Measurements from ENCODE around the gene TNRC6C.
"Not testable (repeated sequence)": the region's sequence is repeated elsewhere in the genome, so short reads cannot be mapped to it uniquely, and the experiment has no call there.

Gene TNRC6C

GRCh38 chr17:78111727-78112517 lies 153.4 kb downstream of the TNRC6C start:
- DNase-seq (ENCODE audit: low spot score): peak; percentile 49

DNA sequence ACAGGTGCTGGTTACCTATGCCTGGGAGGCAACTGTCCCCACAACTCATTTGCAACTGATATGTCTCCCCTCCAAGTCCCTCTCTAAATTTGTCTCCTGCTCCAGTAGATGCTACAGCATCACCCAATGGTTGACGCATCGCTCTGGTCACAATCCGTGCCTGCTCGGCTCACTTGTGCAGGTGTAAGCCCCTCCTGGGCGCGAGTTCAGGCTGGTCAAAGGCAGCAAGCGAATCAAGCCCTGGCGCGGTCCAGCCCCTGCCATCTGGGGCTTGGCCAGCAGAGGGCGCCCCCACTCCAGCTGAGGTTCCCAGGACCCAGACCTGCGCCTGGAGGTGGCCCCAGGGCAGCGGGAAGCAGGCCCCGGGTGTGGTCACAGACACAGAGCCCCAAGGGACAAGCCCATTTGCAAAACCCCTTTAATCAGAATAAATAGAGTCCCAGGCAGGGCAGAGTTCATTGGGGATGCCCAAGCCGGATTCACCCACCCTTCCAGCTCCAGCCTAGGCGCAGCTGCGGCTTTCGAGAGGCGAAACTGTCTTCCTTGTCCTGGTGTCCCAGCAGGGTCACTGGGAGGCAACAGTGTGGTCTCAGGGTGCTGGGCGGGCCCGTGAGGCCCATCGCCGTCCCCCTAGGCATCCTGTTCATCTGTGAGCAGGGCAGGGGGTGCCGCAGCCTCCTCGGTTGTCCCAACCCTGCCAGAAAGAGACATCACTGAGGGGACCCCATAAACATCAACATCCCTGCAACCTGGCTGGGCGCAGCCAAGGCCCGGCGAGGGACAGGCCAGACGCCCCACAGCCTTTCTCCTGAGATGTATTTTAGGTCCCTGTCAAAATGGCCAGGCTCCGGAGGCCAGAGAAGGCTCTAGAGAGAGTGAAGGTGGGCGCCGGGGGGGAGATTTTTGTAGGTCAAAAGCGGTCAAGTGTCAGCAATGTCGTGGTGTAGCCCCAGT lies 154.3 kb downstream of the TNRC6C start:
- peak; percentile 97 for DNase-seq (ENCODE audit: low spot score)

GRCh38 chr17:78113804-78114785 lies 155.6 kb downstream of the TNRC6C start:
- peak; percentile 21 for DNase-seq (ENCODE audit: low spot score)

DNA sequence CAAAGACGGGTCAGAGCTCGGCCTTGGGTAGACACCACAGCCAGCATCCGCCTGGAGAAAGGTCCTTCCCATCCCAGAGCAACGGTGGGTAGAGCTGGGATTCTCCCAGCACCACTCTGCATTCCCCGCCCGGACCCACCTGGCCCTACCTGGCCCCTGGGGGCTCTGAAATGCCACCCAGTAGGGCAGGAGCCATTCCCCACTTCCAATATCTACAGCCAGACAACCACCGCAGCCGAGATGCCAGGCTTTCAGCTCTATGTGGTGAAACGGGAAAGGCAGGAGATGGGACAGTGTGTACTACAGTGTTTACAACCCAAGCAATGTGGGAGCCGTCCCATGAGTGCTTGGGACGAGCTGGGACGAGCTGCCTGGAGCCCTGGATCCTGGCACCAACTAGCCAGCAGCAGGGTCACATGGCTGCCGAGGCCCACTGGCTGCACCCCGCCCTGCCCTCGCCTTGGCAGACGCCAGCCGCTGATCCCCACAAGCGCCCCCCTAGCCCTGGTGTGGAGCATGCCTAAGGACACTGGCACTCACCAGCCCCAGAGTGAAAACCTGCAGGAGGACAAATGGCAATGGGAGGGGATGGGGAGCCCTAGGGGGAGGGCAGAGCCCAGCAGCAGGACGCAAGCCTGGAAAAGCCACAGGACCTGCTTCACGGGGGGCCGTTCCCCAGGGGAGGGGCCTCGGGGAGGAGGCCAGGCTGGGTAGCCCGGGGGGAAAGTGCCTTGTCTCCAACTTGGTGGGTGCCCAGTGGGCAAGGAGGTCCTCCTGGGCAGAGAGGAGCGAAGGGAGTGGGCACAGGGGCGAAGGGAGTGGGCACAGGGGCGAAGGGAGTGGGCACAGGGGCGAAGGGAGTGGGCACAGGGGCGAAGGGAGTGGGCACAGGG lies 156.6 kb downstream of the TNRC6C start:
- DNase-seq (ENCODE audit: low spot score): no peak

GRCh38 chr17:78115803-78116202 lies 157.3 kb downstream of the TNRC6C start:
- not testable (repeated sequence) for DNase-seq (ENCODE audit: low spot score)

DNA sequence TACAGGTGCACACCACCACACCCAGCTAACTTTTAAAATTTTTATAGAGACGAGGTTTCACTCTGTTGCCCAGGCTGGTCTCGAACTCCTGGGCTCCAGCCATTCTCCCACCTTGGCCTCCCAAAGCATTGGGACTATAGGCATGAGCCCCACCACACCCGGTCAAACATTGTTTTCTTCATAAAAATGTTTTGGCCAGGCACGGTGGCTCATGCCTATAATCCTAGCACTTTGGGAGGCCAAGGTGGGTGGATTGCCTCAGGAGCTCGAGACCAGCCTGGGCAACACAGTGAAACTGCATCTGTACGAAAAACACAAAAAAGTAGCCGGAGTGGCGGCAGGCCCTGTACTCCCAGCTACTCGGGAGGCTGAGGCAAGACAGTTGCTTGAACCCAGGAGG lies 157.9 kb downstream of the TNRC6C start:
- no peak for DNase-seq (ENCODE audit: low spot score)

GRCh38 chr17:78117027-78117981 lies 158.8 kb downstream of the TNRC6C start:
- peak; percentile 75 for DNase-seq (ENCODE audit: low spot score)

GRCh38 chr17:78118801-78119241 lies 160.3 kb downstream of the TNRC6C start:
- no peak for DNase-seq (ENCODE audit: low spot score)

- DNase-seq (ENCODE audit: low spot score): no peak
Measured at GRCh38 chr17:78120537-78120936, 162.0 kb downstream of the TNRC6C start.

DNA sequence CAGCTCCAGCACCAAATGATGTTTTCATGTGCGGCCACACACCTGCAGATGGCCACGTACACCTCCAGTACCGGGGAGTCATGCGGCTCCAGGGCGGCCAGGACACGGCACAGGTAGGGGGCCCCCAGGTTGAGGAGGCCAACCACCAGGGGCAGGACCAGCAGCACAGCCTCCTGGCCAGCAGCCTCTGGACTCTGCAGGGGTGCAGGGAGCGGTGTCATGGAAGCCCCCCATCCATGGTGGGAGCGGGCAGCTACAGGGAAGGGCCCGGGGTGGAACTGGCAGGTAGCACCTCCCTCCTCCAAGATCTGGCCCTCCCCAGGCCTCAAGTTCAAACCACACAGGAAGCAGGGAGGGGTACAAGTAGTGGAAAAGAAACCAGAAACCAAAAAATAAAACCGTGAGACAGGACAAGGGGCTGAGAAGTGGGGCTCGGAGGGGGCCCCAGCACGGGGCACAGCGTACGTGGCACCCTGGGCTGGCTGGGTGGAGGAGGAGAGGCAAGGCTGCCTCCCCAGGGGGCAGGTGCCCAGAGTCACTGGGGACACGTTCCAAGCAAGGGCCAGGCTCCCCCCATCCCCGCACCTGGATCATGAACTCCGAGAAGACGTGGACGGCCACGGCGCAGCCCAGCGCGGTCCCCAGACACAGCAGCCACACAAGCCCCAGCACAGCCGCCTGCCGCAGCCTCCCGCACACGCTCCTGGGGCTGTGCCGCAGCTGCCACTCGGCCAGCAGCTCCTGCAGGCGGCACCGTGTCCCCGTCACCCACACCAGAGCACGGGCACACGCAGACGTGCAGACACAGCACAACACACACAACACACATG lies 162.7 kb downstream of the TNRC6C start:
- no peak for DNase-seq (ENCODE audit: low spot score)

DNA sequence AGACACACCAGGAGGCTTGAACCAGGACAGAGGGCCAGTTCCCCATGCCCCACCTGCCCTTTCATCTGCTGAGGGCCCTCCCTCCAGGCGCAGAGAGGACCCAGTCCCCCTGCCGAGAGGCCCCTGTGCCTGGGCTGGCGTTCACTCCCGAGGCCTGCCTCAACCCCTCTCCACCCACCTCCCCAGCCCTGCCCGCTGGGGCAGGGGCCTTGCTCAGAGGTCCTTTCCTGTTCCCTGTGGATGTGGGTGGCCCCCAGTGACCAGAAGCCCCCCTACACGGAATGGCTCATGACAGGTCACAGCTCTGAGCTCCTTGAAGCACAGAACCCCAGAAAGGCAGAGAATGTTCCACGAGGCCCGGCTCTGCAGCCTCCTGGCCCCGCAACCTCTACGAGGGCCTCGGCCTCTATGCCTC lies 163.3 kb downstream of the TNRC6C start:
- no peak for DNase-seq (ENCODE audit: low spot score)

DNA sequence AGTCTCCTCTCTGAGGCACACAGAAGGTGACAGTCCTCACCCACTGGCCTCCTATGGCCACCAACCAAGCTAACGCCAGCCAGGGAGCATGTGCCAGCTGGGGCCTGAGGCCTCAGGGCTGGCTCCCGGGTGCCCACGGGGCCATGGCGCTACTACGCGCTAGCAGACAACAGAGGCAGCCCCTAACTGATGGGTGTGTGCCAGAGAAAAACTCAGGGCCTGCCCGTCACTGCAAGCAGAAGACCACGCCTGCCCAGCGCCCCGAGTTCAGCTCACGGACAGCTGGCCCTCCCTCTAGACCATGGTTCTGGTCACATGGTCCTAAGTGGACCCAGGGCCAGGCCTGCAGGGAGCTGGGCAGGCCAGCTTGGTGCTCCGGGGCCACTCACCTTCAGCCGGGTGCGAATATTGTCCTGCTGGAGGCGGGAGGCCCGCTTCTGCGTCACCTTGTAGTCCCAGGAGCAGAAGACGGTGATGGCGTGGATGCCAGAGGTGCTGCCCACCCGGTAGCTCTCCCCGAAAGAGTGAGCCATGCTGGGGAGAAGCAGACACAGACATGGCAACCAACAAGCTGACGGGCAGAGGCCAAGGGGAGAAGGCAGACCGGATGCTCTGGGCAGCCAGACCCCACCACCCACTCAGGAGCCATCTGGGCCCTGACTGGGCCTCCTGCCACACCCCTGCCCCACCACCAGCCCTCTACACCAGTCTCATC lies 163.9 kb downstream of the TNRC6C start:
- DNase-seq (ENCODE audit: low spot score): no peak

DNA sequence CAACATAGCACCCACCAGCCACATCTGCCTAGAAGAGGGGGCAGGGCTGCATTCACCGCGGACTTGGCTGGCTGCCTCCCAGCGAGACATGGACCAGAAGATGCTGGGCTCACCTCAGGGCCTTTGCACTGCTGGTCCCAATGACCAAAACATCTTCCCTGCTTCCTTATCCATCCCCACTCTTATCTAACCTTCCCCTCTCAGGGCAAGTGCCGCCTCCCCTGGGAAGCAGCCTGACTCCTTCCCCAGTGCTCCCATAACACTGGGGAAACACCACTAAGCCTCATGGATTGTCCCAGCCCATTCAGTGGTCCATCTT lies 164.4 kb downstream of the TNRC6C start:
- DNase-seq (ENCODE audit: low spot score): no peak

DNA sequence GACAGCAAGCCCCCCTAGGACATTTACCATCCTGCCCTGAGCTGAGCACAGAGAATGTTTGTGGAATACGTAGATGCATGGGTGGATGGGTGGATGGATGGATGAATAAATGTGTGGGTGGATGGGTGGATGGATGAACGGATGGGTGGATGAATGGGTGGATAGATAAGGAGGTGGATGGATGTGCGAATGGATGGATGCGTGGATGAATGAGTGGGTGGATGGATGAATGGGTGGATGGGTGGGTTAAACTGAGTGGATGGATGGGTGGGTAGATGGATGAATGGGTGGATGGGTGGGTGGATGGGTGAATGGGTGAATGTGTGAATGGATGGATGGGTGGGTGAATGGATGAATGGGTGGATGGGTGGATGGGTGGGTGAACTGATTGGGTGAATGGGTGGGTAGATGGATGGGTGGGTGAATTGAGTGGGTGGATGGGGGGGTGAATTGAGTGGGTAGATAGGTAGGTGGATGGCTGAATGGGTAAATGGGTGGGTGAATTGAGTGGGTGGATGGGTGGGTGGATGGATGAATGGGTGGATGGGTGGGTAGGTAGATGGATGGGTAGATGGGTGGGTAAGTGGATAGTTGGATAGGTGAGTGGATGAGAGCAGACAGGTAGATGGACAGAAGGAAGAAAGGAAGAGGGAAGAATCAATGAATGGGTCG lies 164.9 kb downstream of the TNRC6C start:
- DNase-seq (ENCODE audit: low spot score): no peak

- DNase-seq (ENCODE audit: low spot score): no peak
Measured at GRCh38 chr17:78124081-78124835, 165.8 kb downstream of the TNRC6C start.

DNA sequence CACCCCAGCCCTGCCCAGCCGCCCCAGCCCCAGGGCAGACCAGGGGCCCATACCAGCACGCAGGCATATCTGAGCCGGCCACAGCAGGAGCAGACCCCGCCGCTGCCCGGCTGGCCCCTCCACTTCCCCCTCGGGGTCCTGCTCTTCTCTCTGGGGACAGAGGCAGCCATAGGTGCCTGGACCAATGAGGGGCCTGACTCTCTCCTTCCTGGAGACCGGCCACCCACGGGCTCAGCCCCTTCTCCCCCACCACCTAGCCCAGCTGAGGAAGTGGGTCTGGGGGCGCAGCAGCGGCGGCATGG lies 166.3 kb downstream of the TNRC6C start:
- no peak for DNase-seq (ENCODE audit: low spot score)
